ENCODE results near the gene TGFB1I1. TPM values are rescaled to one million over a fixed set of nuclear protein-coding genes. Genes with fewer than 3 reads are reported as not detected.
"Not testable (repeated sequence)": the region's sequence is repeated elsewhere in the genome, so short reads cannot be mapped to it uniquely, and the experiment has no call there.

Gene TGFB1I1
- total RNA-seq, 1 donor from 2014 or later = 3.7 TPM

DNA sequence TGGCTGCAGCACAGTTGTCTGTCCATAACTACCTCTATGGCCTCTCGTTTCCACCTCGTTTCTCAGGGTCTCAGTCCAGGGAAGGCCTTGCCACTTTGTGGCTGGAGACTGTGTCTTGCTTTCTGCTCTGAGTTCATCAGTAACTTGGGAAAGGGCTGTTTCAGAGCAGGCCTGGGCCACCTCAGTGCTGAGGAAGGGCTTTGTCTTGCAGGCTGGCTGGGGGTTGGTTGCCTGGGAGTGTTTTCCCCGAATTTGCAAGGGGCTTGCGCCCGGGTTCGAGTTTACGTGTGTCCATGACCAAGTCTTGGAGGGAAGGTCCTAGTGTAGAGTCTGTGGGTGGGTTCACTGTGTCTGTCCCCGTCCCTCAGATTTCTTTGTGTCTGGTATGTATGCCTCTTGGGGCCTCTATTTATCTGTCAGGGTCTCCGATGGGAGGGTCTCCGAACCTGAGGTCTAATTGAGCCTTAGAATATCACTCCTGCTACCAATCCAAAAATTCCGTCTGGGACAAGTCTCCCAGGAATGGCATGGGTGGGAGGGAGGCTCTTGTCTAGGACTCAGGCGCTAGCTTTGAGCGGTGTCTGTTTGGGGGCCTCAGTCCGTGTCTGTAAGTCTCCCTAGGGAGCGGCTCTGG, 594 bp upstream of the TGFB1I1 start:
- no peak for DNase-seq

DNA sequence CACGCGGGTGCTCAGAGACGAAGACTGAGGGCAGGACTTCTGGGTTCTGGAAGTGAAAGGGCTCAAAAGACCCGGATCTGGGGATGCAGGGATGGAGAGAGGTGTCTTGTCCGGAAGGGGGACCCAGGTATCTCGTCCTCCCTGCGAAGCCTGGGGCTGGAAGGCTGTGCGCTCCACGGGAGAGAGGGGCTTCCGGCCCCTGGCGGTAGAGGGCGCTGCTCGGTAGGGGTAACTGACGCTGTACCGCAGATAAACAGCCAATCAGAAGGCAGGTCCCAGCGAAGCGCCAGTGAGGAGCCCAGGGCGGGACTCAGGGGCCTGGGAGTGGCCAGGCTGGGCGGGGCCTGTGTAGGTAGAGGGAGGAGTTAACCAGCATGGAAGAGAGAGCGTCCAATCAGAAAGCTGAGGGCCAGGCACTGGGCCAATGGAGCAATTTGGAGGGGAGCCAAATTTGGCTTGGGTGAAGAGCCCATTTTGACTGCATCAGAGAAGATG, 804 bp downstream of the TGFB1I1 start:
- no peak for DNase-seq

DNA sequence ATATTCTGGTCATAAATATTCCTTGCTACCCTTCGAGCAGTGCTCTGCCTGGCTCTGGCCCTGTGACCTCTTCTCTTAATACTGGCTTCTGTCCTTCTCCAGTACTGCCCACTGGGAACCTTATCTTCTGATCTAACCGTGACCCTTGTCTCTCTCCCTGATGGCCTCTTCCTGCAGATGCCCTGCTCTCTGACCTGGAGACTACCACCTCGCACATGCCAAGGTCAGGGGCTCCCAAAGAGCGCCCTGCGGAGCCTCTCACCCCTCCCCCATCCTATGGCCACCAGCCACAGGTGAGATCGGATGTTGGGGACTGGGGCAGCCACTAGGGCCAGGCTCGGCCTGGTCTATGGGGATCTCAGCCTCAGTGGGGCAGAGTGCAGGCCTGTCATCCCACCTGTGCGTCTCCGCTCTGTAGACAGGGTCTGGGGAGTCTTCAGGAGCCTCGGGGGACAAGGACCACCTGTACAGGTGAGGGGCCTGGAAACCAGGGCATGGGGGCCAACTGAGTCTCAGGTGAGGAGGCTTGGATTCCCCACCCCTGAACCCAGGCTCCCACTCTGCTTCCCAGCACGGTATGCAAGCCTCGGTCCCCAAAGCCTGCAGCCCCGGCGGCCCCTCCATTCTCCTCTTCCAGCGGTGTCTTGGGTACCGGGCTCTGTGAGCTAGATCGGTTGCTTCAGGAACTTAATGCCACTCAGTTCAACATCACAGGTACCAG, 1.5 kb downstream of the TGFB1I1 start:
- no peak for DNase-seq

DNA sequence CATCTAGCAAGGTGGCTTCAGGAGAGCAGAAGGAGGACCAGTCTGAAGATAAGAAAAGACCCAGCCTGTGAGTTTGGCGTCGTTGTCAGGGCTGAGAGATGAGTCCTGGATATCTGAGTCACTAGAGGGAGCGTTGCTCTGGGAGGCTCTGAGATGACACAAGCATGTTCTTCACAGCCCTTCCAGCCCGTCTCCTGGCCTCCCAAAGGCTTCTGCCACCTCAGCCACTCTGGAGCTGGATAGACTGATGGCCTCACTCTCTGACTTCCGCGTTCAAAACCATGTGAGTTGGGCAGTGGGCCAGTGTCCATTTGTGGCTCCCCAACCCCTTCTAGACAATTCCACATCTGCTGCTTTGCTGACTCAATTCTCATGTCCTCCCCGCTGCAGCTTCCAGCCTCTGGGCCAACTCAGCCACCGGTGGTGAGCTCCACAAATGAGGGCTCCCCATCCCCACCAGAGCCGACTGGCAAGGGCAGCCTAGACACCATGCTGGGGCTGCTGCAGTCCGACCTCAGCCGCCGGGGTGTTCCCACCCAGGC, 2.3 kb downstream of the TGFB1I1 start:
- DNase-seq = no peak

DNA sequence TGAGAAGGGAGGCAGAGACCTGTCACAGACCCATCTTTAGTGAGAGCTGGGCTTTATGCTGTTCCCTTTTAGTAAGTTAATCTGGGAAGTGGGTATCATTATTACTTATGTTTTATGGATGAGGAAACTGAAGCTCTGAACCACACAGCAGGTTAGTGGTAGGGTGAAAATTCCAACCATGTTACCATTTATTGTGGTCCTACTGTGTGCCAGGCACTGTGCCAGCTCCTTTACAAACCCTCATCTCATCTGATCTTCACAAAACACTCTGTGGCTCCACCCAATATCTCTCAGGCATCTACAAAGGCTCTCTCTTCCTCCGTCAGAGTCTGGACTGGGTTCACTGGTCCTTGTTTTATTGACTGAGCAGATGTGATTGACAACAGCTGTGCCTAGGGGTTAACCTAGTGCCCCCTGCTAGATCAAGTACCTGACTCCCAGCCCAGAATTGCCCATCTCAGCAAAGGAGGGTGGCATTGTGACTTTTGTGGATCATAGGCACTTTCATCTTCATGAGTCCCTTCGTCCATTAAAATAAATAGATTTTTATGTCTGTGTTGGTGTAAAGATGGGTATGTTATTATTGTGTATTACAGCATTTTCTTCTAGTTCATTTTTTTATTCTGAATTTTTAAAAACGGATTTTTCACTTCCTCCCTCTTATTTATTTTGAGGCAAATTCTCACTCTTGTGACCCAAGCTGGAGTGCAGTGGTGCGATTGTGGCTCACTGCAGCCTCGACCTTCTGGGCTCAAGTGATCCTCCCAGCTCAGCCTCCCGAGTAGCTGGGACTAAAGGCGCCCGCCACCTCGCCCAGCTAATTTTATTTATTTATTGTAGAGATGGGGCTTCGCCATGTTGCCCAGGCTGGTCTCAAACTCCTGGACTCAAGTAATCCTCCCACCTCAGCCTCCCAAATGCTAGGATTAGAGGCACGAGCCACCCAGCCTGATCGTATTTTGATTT, 3.1 kb downstream of the TGFB1I1 start:
- no peak for DNase-seq

DNA sequence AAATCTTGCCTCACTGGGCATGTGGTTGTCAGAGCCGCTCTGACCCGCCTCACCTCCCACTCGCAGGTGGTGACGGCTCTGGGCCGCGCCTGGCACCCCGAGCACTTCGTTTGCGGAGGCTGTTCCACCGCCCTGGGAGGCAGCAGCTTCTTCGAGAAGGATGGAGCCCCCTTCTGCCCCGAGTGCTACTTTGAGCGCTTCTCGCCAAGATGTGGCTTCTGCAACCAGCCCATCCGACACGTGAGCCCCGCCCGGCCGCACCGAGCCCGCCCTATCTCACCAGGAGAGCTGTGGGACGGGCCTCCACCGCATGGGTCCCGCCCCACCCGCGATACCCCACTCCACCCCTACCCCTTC, 4.0 kb downstream of the TGFB1I1 start:
- no peak for DNase-seq

DNA sequence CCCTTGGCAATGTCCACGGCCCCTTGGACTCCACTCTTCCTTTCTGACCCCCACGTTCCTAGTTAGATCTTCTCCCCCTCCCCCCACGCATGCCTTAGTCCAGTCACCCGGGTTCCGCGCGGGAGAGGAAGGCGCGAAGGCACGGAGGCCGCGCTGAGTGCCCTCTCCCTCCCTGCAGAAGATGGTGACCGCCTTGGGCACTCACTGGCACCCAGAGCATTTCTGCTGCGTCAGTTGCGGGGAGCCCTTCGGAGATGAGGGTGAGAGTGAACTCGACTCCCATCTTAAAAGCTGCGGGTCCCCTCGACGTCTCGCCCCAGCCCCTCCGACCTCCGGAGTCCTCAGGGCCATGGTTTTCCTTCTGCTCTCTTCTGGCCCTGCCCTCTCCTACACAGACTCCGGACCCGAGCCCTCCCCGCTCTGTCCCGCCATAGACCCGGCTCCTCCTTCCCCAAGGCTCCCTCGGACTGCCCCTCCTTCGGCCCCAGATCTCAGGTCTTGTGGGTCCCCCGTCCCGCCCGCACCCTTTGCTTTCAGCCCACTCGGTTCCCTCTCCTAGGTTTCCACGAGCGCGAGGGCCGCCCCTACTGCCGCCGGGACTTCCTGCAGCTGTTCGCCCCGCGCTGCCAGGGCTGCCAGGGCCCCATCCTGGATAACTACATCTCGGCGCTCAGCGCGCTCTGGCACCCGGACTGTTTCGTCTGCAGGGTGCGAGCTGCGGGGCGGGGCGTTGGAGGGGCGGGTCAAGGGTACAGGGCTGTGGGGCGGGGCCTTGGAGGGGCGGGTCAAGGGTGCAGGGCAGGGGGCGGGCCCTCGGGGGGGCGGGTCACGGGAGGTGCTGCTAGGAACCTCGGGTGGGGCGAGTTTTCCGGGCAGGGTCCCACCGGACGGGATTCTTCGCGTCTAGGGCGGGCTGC, 4.6 kb downstream of the TGFB1I1 start:
- DNase-seq = no peak

DNA sequence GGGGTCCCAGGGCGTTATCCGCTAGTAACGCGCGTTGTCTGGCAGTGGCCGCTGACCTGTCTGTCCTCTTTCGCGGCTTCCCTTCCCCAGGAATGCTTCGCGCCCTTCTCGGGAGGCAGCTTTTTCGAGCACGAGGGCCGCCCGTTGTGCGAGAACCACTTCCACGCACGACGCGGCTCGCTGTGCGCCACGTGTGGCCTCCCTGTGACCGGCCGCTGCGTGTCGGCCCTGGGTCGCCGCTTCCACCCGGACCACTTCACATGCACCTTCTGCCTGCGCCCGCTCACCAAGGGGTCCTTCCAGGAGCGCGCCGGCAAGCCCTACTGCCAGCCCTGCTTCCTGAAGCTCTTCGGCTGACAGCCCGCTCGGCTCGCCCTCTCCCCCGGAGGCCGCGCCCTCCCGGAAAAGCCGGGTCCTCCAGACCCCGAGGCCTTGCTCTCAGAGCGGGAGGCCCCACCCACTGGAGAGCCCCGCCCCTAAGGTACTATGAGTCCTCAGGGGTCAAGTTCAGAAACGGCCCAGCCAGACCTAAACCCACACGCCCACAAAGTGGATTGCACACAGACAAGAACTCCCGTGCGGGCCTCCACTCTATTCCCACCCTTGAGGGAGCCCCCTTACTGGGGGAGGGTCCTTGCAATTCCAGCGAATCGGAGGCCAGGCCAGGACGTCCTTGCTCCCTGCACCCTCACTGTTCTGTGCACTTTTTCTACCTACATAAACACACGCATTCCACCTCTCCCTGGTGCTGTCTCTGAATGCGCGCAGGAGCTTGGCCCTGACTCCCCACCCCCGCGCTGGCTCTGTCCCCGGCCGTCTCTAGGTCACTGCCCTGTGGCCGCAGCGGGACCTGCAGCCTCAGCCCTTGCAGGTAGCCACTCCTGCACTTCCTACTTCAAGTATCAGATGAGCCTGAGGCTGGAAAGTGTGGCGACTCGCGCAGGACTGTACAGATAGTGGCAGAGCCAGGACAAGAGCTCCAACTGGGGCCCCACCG, 5.6 kb downstream of the TGFB1I1 start:
- no peak for DNase-seq

DNA sequence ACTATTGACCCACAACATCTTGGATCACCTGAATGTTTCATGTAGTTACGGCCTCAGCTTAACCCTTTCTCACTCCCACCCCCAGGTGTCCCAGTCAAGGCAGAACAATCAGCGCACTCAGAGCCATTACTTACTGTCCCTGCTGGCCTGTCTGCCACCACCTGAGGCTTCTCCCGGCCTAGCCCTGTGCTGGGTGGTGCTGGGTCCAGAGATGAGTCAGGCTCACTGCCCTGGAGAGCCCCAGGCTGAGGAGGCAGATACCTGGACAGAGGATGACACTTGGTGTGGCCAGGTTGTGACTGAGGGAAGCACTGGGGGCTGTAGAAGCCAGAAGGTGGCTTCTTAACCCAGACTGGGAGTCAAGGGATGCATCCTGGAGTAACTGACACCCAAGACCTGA, 7.0 kb downstream of the TGFB1I1 start:
- no peak for DNase-seq

DNA sequence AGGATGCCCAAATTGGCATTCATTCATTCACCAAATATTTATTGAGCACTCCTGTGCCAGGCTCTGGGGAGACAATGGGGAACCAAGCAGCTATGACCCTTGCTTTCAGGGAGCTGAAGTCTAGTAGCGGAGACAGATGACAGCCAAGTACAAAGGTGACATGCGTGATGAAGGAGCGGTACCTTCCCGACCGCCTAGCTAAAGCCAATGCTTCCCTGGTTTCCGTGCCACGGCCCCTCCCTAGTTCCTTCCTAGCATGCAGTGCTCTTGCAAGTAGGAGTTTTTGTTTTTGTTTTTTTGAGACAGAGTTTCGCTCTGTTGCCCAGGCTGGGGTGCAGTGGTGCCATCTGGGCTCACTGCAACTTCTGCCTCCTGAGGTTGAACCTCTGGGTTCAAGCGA, 7.8 kb downstream of the TGFB1I1 start:
- no peak for DNase-seq

DNA sequence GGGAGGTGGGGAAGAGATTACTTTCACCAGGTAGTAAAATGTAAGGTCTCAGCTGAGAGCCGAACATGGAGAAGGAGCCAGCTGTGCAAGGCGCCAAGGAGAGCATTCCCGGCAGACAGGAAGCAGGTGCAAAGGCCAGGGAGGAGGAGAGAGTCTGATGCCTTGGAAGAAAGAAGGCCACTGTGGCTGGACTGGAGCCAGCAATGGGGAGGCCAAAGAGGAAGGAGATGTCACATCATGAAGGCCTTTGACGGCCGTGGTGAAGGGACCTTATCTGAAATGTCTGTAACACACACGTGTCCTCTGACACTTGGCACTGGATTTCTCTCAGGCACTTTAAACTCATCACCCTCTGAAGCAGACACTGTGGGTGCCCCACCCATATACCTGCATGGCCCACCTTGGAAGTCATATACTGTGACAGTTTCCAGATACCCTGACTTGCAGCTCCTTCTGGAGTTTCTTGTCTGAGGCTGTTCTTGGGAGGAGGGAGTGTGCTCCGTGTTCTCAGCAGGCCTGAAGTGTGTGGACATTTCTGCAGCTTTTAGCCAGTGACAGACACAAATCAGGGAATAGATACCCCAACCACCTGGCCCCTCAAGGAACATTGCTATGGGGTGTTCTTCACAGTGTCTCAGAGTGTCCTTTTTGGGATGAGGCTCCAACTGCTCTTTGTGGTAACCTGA, 9.0 kb downstream of the TGFB1I1 start:
- DNase-seq = no peak

DNA sequence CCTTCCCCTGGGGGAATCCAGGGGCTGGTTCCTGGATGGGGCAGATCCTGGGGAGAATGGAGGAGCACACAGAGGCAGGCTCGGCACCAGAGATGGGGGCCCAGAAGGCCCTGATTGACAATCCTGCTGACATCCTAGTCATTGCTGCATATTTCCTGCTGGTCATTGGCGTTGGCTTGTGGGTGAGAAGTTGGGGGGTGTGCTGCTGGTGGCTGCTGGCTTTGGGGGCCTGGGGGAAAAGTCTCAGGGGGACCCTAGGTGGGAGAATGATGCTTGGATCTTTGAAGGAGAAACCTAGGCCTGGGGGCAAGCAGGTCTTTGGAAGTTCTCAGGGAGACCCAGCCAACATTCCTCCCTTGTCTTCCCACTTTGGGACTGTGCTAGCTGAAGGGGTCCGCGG, 11.1 kb downstream of the TGFB1I1 start, which contains the start of gene SLC5A2:
TSS of gene SLC5A2 (plus strand) at position 43 of the 400 bp plus-strand sequence. CDS start at position 57, 14 bp downstream.
- no peak for DNase-seq

DNA sequence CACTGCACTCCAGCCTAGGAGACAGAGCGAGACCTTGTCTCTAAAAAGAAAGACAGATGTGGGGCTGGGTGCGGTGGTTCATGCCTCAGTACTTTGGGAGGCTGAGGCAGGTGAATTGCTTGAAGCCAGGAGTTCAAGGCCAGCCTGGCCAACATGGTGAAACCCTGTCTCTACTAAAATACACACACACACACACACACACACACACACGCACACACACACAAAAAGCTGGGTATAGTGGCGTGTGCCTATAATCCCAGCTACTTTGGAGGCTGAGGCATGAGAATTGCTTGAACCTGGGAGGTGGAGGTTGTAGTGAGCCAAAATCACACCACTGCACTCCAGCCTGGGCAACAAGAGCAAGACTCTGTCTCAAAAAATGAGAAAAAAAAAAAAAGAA, 12.1 kb downstream of the TGFB1I1 start:
- DNase-seq = not testable (repeated sequence)

DNA sequence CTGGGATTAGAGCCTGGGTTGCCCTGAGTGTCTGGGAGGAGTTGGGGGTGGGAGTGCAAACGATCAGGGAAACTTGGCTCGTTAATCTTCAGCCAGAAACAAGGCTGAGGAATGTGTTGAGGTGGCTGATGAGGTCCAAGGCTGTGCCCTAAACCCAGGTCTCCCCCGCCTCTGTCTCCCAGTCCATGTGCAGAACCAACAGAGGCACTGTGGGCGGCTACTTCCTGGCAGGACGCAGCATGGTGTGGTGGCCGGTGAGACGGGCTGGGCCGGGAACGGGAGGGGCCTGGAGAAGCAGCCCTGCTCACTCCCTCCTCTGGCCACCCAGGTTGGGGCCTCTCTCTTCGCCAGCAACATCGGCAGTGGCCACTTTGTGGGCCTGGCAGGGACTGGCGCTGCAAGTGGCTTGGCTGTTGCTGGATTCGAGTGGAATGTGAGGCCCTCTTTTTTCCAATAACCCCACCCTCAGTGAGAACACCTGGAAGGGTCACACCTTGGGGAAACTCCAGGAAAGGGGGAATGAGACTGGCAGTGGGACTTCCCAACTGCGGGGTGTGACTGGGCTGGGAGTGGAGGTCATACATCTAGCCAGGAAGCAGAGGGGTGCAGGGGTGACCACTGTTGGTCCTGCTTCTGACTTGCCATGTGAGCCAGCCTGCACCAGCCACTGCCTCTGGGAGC, 12.7 kb downstream of the TGFB1I1 start:
- DNase-seq = no peak

DNA sequence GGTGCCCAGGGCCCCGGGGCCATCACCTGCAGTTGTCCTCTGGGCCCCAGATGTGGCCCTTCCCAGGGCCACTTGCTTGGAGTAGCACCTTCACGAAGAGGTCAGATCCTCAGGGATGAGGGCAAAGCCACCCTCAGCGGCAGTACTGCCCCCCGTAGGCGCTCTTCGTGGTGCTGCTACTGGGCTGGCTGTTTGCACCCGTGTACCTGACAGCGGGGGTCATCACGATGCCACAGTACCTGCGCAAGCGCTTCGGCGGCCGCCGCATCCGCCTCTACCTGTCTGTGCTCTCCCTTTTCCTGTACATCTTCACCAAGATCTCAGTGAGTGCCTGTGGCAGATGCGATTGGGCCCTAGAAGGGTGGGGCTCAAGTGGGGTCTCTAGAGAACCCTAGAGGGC, 13.6 kb downstream of the TGFB1I1 start:
- DNase-seq = no peak

DNA sequence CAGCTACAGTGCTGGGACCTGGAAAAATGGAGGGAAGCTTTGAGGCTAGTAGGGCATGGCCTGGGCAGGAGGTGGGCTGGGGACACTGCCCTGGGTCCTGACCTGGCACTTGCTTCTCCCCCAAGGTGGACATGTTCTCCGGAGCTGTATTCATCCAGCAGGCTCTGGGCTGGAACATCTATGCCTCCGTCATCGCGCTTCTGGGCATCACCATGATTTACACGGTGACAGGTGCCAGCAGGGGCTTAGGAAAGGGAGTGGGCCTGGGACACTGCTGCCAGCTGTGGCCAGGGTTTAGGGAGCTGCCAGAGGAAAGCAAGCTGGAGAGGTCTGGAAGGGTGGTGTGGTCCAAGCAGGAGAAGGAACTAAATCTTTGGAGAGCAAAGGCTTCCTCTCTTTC, 14.1 kb downstream of the TGFB1I1 start:
- no peak for DNase-seq

DNA sequence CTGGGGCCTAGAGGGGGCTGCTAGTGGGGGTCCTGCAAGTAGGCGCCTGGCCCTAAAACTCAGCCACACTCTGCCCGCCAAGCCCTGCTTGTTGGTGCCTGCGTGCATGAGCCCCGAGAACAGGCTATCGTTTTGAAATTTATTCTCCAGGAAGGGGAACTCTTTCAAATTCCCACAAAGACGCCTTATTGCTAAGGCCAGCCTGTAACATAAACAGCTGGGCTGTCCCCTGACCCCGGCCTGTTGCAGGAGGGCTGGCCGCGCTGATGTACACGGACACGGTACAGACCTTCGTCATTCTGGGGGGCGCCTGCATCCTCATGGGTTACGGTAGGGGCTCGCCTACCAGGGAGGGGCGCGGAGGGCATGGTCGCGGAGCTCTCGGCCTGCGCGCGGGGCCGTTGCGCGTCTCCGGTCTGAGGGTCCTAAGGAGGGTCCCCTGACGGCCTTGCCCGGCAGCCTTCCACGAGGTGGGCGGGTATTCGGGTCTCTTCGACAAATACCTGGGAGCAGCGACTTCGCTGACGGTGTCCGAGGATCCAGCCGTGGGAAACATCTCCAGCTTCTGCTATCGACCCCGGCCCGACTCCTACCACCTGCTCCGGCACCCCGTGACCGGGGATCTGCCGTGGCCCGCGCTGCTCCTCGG, 15.2 kb downstream of the TGFB1I1 start:
- no peak for DNase-seq

DNA sequence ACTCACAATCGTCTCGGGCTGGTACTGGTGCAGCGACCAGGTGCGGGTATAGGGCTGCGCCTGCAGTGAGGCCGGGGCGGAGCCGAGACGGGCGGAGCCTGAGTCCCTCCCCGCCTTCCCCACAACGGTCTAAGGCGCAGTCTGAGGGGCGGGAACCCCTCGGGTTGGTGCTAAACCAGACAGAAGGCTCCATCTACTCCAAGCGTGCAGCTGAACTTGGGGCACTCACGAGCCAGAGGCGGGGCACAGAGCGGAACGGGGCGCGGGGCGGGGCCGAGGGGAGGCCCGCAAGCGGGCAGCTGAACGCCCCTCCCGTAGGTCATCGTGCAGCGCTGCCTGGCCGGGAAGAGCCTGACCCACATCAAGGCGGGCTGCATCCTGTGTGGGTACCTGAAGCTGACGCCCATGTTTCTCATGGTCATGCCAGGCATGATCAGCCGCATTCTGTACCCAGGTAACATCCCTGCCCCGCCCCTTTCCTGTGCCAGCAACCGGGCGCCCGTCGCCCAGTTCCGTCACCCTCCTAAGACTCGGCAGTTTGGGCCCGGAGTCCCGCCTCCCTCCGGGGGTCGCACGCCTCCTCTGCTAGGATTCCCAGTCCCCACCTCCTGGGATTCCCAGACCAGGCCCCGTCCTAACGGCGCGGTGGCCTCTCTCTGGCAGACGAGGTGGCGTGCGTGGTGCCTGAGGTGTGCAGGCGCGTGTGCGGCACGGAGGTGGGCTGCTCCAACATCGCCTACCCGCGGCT, 15.9 kb downstream of the TGFB1I1 start:
- DNase-seq = no peak
